HepG2 (cell line): Measurements from ENCODE around the gene ING5. TPM values are rescaled to one million over a fixed set of nuclear protein-coding genes. Genes with fewer than 3 reads are reported as not detected.

Experiments used
- DPF2 ChIP-seq: sonication (generic); formaldehyde crosslinking; IDR thresholded peaks from 2 replicates; pipeline ENCODE4 v1.4.0; 2020; ENCODE audit warnings: mild to moderate bottlenecking, low read depth, missing genetic modification reagents, borderline replicate concordance
- FOXO1 ChIP-seq: sonication (generic); formaldehyde crosslinking; IDR thresholded peaks from 2 replicates; pipeline ENCODE4 v1.4.0; 2020; ENCODE audit warnings: missing genetic modification reagents
- MLLT10 ChIP-seq: sonication (generic); formaldehyde crosslinking; IDR thresholded peaks from 2 replicates; pipeline ENCODE4 v1.4.0; 2020; ENCODE audit warnings: missing genetic modification reagents
- NONO ChIP-seq, 2 experiments: fragments of 450-650 bp in 1 of 2; sonication (generic) in 1 of 2; formaldehyde crosslinking in 1 of 2; IDR thresholded peaks in 1 of 2; conservative IDR thresholded peaks in 1 of 2; 2 replicates each; pipeline versions ENCODE4 v1.6.1 to v1.8.0; 2017 to 2022; ENCODE audit warnings: mild to moderate bottlenecking in 1 of 2, missing genetic modification reagents in 1 of 2, moderate library complexity in 1 of 2
- NR2F6 ChIP-seq, 2 experiments: IDR thresholded peaks; 2 replicates each; pipeline ENCODE4 v1.6.1; 2016; ENCODE audit warnings: antibody characterized with exemption in 1 of 2, mild to moderate bottlenecking in 1 of 2
- PHF5A ChIP-seq: IDR thresholded peaks from one replicate; pipeline ENCODE4 v1.6.1; 2018; ENCODE audit warnings: low read depth, missing genetic modification reagents; ENCODE audit not compliant: unreplicated experiment
- RAD21 ChIP-seq: fragments of 450-650 bp; formaldehyde crosslinking; IDR thresholded peaks from 2 replicates; pipeline ENCODE4 v1.5.0; 2020; ENCODE audit warnings: mild to moderate bottlenecking
- RFX5 ChIP-seq: IDR thresholded peaks from 2 replicates; pipeline ENCODE4 v1.6.1; 2011; ENCODE audit warnings: low read depth, low read length, improper control_type of control experiment
- ZFP41 ChIP-seq: sonication (generic); formaldehyde crosslinking; IDR thresholded peaks from 2 replicates; pipeline ENCODE4 v1.4.0; 2020; ENCODE audit warnings: mild to moderate bottlenecking, missing genetic modification reagents, borderline replicate concordance
- ZNF24 ChIP-seq: fragments of 450-650 bp; IDR thresholded peaks from 2 replicates; pipeline ENCODE4 v1.6.1; 2017; ENCODE audit warnings: antibody characterized with exemption, mild to moderate bottlenecking
- polyA plus RNA-seq, 8 experiments: library from polyadenylated mRNA; depleted of rRNA in 3 of 8; stranded (reverse) in 7 of 8; unstranded in 1 of 8; fragments of >200 nt; fragmentation: Illumina TruSeq in 4 of 8; extraction: Trizol in 4 of 8; gene quantifications; 2 replicates each; pipeline versions ENCODE4 v1.2.1 to v1.2.3, GENCODE V29; 2011 to 2016; ENCODE audit warnings: low read depth in 4 of 8, missing spikeins in 1 of 8, mixed read lengths in 1 of 8; ENCODE audit not compliant: insufficient read depth in 1 of 8
- total RNA-seq, 5 experiments: library from RNA; depleted of rRNA; stranded (reverse); fragments of >200 nt; fragmentation: Illumina TruSeq; extraction: Trizol; gene quantifications; 2 replicates each; pipeline ENCODE4 v1.2.3, GENCODE V29; 2016; ENCODE audit warnings: low read depth in 1 of 5
- TF ChIP-seq, protein P1 (sequence below): sonication (generic); formaldehyde crosslinking; IDR thresholded peaks from 2 replicates; pipeline ENCODE4 v1.4.0; 2020; ENCODE audit warnings: mild to moderate bottlenecking, missing genetic modification reagents
- TF ChIP-seq, protein P2 (sequence below), 2 experiments: sonication (generic) in 1 of 2; formaldehyde crosslinking in 1 of 2; IDR thresholded peaks; 2 replicates each; pipeline versions ENCODE4 v1.6.1 to v1.9.0; 2014 to 2022; ENCODE audit warnings: antibody characterized with exemption in 1 of 2, borderline replicate concordance in 1 of 2, inconsistent platforms in 1 of 2, low read depth in 1 of 2, missing genetic modification reagents in 1 of 2
- TF ChIP-seq, protein P3 (sequence below): sonication (generic); formaldehyde crosslinking; IDR thresholded peaks from 2 replicates; pipeline ENCODE4 v1.9.0; 2021; ENCODE audit warnings: missing genetic modification reagents, mild to moderate bottlenecking, borderline replicate concordance

ING5 gene
- total and polyA plus RNA-seq, 2 of the 13 experiments (the other 11 are each of a cell fraction or from before 2014, with no cell fraction given) = 61.9 to 71.9 TPM

DNA sequence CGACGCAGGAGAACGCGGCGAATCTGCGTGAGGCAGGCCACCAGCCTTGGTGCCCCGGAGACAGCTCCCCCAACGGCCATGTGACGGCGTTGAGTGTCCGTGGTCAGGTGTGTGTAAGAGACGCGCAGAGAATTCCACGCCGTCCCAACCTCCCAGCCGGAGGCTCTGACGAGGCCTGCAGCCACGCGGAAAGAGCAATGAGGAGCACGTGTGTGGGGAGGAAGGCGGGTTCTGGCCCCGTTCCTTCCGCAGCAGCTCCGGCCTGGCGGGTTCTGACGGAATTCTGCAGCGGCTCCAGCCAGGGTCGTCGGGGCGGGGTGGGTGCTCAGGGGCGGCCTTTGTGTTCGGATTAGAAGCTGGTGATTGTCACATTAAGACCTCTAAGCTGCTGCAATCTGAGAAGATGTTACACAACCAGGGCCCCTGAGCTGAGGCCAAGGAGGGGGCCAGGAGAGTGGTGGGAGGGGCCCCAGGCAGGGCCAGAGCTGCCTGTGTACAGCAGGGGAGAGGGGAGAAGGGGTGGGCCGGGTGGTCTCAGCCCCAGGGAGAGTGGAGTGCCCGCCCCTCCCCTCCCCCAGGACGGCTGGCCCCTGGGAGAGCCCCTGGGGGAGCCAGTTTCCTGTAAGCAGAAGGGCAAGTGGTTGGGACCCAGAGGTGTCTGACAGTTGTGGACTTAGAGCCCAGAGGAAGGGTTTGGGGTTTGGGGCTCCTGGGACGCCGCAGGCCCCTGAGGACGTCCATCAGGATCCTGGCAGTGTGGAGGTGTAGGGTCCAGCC is 69.6 kb downstream of the ING5 start (continued):
- TF ChIP-seq, protein P1, sequence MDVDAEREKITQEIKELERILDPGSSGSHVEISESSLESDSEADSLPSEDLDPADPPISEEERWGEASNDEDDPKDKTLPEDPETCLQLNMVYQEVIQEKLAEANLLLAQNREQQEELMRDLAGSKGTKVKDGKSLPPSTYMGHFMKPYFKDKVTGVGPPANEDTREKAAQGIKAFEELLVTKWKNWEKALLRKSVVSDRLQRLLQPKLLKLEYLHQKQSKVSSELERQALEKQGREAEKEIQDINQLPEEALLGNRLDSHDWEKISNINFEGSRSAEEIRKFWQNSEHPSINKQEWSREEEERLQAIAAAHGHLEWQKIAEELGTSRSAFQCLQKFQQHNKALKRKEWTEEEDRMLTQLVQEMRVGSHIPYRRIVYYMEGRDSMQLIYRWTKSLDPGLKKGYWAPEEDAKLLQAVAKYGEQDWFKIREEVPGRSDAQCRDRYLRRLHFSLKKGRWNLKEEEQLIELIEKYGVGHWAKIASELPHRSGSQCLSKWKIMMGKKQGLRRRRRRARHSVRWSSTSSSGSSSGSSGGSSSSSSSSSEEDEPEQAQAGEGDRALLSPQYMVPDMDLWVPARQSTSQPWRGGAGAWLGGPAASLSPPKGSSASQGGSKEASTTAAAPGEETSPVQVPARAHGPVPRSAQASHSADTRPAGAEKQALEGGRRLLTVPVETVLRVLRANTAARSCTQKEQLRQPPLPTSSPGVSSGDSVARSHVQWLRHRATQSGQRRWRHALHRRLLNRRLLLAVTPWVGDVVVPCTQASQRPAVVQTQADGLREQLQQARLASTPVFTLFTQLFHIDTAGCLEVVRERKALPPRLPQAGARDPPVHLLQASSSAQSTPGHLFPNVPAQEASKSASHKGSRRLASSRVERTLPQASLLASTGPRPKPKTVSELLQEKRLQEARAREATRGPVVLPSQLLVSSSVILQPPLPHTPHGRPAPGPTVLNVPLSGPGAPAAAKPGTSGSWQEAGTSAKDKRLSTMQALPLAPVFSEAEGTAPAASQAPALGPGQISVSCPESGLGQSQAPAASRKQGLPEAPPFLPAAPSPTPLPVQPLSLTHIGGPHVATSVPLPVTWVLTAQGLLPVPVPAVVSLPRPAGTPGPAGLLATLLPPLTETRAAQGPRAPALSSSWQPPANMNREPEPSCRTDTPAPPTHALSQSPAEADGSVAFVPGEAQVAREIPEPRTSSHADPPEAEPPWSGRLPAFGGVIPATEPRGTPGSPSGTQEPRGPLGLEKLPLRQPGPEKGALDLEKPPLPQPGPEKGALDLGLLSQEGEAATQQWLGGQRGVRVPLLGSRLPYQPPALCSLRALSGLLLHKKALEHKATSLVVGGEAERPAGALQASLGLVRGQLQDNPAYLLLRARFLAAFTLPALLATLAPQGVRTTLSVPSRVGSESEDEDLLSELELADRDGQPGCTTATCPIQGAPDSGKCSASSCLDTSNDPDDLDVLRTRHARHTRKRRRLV (CRISPR knock-in tag) = 0 out of 2 replicates have a peak, but pooled peaks have one; percentile 17
- peak; percentile 33 for TF ChIP-seq RAD21 (CRISPR knock-in tag)
- TF ChIP-seq FOXO1 (CRISPR knock-in tag) = peak; percentile 14; the same call in 1 of the 2 replicates
- peak; percentile 29 for TF ChIP-seq PHF5A
- TF ChIP-seq DPF2 (CRISPR knock-in tag) = no peak
- TF ChIP-seq NONO (IDR thresholded peaks at IDR 0.05) = no peak
- TF ChIP-seq NONO (CRISPR knock-in tag; conservative IDR thresholded peaks at IDR 0.05) = peak; percentile 83
- 0 out of 2 replicates have a peak, but pooled peaks have one; percentile 57 for TF ChIP-seq MLLT10 (CRISPR knock-in tag)
- TF ChIP-seq, protein P2, sequence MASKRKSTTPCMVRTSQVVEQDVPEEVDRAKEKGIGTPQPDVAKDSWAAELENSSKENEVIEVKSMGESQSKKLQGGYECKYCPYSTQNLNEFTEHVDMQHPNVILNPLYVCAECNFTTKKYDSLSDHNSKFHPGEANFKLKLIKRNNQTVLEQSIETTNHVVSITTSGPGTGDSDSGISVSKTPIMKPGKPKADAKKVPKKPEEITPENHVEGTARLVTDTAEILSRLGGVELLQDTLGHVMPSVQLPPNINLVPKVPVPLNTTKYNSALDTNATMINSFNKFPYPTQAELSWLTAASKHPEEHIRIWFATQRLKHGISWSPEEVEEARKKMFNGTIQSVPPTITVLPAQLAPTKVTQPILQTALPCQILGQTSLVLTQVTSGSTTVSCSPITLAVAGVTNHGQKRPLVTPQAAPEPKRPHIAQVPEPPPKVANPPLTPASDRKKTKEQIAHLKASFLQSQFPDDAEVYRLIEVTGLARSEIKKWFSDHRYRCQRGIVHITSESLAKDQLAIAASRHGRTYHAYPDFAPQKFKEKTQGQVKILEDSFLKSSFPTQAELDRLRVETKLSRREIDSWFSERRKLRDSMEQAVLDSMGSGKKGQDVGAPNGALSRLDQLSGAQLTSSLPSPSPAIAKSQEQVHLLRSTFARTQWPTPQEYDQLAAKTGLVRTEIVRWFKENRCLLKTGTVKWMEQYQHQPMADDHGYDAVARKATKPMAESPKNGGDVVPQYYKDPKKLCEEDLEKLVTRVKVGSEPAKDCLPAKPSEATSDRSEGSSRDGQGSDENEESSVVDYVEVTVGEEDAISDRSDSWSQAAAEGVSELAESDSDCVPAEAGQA (IDR thresholded peaks at IDR 0.05; ENCODE audit: low read depth) = peak; percentile 68
- TF ChIP-seq, protein P2 (CRISPR knock-in tag; IDR thresholded peaks at IDR 0.05; ENCODE audit: borderline replicate concordance) = no peak; the same call in none of the 2 replicates
- TF ChIP-seq, protein P3, sequence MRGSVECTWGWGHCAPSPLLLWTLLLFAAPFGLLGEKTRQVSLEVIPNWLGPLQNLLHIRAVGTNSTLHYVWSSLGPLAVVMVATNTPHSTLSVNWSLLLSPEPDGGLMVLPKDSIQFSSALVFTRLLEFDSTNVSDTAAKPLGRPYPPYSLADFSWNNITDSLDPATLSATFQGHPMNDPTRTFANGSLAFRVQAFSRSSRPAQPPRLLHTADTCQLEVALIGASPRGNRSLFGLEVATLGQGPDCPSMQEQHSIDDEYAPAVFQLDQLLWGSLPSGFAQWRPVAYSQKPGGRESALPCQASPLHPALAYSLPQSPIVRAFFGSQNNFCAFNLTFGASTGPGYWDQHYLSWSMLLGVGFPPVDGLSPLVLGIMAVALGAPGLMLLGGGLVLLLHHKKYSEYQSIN (CRISPR knock-in tag) = peak; percentile 84; the same call in 1 of the 2 replicates
- no peak for TF ChIP-seq RFX5
- no peak for TF ChIP-seq NR2F6 (IDR thresholded peaks at IDR 0.05)
- TF ChIP-seq NR2F6 (CRISPR knock-in tag; IDR thresholded peaks at IDR 0.05) = peak; percentile 71; the same call in 1 of the 2 replicates
- TF ChIP-seq ZNF24 = no peak
- TF ChIP-seq ZFP41 (CRISPR knock-in tag) = peak; percentile 94; the same call in 1 of the 2 replicates
